ENCODE data around the gene GPR158. TPM values are rescaled to one million over a fixed set of nuclear protein-coding genes. Genes with fewer than 3 reads are reported as not detected.

Gene GPR158
- total and polyA plus RNA-seq, 9 of the 15 experiments (the other 6 are each of a cell fraction or from before 2014, with no cell fraction given) = 4.0 to 7.6 (median 5.0) TPM

DNA sequence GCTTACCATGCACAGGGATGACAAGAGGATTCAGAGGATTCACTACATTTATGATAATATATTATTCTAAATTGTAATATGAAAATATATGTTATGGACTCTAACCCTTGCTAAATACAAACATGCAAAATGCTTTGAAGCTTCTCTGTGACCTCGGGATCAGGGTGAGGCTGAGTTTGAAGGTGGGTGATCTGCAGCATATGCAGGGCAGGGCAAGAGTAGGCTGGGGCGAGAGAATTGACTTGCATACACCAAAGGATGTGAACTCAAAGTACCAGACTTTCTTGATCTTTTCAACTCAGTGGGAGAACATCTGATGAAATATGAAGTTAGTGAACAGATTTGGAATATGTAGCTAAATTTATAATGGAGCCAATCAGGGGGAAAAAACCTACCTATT lies 57.0 kb downstream of the GPR158 start:
- Histone ChIP-seq H3K36me3 (ENCODE audit: control insufficient read depth, insufficient read depth, low read length) (no peaks in the 10 kb centered on the region), H3K79me2 (ENCODE audit: control insufficient read depth, insufficient read depth, low read length) (no peaks in the 10 kb centered on the region), H3K4me2 (ENCODE audit: insufficient read depth, low read length) (no peak overlapping the region), H3K27me3 (ENCODE audit: control insufficient read depth in 2 of 2, insufficient read depth in 2 of 2, low read length in 2 of 2) (no peaks in the 10 kb centered on the region), H3K27ac (ENCODE audit: extremely low read depth, low read depth, low read length) (no peak overlapping the region), H3K9ac (ENCODE audit: insufficient read depth in 1 of 2, low read depth in 2 of 2, low read length in 2 of 2) (no peak overlapping the region), H4K20me1 (replicated peaks; ENCODE audit: control insufficient read depth, insufficient read depth, low read length) (no peaks in the 10 kb centered on the region), H3K9me1 (ENCODE audit: control insufficient read depth, insufficient read depth, low read length) (no peaks in the 10 kb centered on the region), H3K4me1 (replicated peaks in 1 of 2; ENCODE audit: control insufficient read depth in 2 of 2, insufficient read depth in 2 of 2, low read length in 2 of 2) (no peaks in the 10 kb centered on the region), H3K4me3 (no peak overlapping the region), H3K9me3 (replicated peaks; ENCODE audit: control insufficient read depth, insufficient read depth, low read depth, low read length) (no peaks in the 10 kb centered on the region), H2AFZ (ENCODE audit: low read depth, low read length) (no peak overlapping the region)
- POLR2A ChIA-PET = no interaction called here
- TF ChIP-seq GATA2 (CRISPR knock-in tag; IDR thresholded peaks at IDR 0.05) (no peak), ZNF586 (CRISPR knock-in tag; conservative IDR thresholded peaks at IDR 0.05) (no peak), DNMT1 (IDR thresholded peaks at IDR 0.05) (no peak), KAT8 (IDR thresholded peaks at IDR 0.05; ENCODE audit: low read depth) (no peak), MYBL2 (IDR thresholded peaks at IDR 0.05; ENCODE audit: low read depth) (no peak), MYBL2 (CRISPR knock-in tag; IDR thresholded peaks at IDR 0.05; ENCODE audit: borderline replicate concordance) (no peak), PHTF2 (CRISPR knock-in tag; IDR thresholded peaks at IDR 0.05) (no peak), PRMT5 (CRISPR knock-in tag; IDR thresholded peaks at IDR 0.05) (no peak), ZNF140 (CRISPR knock-in tag; IDR thresholded peaks at IDR 0.05) (no peak), ZNF197 (CRISPR knock-in tag; IDR thresholded peaks at IDR 0.05; ENCODE audit: low read depth) (no peak)
- TF ChIP-seq, protein P1, sequence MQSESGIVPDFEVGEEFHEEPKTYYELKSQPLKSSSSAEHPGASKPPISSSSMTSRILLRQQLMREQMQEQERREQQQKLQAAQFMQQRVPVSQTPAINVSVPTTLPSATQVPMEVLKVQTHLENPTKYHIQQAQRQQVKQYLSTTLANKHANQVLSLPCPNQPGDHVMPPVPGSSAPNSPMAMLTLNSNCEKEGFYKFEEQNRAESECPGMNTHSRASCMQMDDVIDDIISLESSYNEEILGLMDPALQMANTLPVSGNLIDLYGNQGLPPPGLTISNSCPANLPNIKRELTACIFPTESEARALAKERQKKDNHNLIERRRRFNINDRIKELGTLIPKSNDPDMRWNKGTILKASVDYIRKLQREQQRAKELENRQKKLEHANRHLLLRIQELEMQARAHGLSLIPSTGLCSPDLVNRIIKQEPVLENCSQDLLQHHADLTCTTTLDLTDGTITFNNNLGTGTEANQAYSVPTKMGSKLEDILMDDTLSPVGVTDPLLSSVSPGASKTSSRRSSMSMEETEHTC (IDR thresholded peaks at IDR 0.05) = no peak
- TF ChIP-seq, protein P2, sequence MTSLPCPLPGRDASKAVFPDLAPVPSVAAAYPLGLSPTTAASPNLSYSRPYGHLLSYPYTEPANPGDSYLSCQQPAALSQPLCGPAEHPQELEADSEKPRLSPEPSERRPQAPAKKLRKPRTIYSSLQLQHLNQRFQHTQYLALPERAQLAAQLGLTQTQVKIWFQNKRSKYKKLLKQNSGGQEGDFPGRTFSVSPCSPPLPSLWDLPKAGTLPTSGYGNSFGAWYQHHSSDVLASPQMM (CRISPR knock-in tag; IDR thresholded peaks at IDR 0.05) = no peak
- TF ChIP-seq, protein P3, sequence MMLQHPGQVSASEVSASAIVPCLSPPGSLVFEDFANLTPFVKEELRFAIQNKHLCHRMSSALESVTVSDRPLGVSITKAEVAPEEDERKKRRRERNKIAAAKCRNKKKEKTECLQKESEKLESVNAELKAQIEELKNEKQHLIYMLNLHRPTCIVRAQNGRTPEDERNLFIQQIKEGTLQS (IDR thresholded peaks at IDR 0.05) = no peak
- TF ChIP-seq, protein P3 (CRISPR knock-in tag; conservative IDR thresholded peaks at IDR 0.05) = no peak
- TF ChIP-seq, protein P4, sequence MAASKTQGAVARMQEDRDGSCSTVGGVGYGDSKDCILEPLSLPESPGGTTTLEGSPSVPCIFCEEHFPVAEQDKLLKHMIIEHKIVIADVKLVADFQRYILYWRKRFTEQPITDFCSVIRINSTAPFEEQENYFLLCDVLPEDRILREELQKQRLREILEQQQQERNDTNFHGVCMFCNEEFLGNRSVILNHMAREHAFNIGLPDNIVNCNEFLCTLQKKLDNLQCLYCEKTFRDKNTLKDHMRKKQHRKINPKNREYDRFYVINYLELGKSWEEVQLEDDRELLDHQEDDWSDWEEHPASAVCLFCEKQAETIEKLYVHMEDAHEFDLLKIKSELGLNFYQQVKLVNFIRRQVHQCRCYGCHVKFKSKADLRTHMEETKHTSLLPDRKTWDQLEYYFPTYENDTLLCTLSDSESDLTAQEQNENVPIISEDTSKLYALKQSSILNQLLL (CRISPR knock-in tag; IDR thresholded peaks at IDR 0.05; ENCODE audit: borderline replicate concordance) = no peak
- TF ChIP-seq, protein P5, sequence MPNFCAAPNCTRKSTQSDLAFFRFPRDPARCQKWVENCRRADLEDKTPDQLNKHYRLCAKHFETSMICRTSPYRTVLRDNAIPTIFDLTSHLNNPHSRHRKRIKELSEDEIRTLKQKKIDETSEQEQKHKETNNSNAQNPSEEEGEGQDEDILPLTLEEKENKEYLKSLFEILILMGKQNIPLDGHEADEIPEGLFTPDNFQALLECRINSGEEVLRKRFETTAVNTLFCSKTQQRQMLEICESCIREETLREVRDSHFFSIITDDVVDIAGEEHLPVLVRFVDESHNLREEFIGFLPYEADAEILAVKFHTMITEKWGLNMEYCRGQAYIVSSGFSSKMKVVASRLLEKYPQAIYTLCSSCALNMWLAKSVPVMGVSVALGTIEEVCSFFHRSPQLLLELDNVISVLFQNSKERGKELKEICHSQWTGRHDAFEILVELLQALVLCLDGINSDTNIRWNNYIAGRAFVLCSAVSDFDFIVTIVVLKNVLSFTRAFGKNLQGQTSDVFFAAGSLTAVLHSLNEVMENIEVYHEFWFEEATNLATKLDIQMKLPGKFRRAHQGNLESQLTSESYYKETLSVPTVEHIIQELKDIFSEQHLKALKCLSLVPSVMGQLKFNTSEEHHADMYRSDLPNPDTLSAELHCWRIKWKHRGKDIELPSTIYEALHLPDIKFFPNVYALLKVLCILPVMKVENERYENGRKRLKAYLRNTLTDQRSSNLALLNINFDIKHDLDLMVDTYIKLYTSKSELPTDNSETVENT (CRISPR knock-in tag; IDR thresholded peaks at IDR 0.05) = no peak
- FAIRE-seq (no peak), DNase-seq (ENCODE audit: extremely low read depth in 1 of 4, low spot score in 3 of 4) (no peak), ATAC-seq (no peak)
- intact Hi-C loops (cut with micrococcal nuclease) (no loop called here), in situ Hi-C loops (cut with MboI) (no loop called here)
- CTCF ChIA-PET (ENCODE audit: low intra/inter-chr PET ratio) = no interaction called here
- BruUV-seq (replicated peaks) = no TSS peak
- WGBS (ENCODE audit: insufficient coverage, low coverage, missing lambda C conversion rate) = 0% methylated on average over 2 of the region's 2 CpGs
